SIG-M5 treated with dmso at 0.1 percent for 504 hours (cell line): ENCODE results near the gene SMIM9.

Source experiments
- DNase-seq: peaks from one replicate; lab custom pipeline; 2025; ENCODE audit not compliant: unreplicated experiment; lab: John Stamatoyannopoulos, UW

The SMIM9 gene

DNA sequence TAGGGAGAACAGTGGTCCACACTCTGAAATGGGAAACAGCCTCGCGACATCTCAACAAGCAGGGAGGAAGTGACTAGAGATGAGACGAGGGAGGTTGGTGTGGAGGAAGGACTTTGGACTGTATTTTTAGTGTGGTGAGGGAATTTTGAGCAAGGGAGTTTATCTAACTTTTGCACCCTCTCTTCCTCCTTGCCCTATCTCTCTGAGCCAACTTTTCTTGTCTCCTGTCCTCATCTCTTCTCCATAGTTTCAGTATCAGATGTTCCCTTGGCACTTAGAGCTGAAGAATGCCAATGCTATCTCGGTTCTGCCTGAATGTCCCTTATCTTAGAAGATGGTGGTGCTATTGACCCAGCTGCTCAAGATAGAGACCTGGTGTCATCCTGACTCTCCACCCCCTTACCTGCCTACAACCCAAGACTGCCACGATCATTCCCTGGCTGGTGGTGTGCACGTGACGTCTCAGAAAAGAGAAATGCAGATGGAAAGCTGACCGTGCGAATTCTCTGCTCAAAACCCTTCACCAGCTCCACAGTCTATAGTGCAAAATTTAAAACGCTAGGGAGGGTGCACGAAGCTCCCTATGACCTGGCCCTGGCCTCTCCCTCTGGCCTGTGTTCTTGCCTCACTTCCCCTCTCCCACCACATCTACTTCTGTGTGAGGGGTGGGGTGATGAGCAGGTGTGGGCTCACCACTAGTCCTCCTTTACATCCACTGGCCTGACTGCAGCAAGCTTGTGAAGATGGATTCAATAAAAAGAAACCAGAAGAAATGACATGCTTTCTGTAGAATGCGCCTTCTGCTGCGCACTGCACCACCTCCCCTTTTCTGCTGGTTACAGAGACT is 50.1 kb downstream of the SMIM9 start:
- no peak for DNase-seq

DNA sequence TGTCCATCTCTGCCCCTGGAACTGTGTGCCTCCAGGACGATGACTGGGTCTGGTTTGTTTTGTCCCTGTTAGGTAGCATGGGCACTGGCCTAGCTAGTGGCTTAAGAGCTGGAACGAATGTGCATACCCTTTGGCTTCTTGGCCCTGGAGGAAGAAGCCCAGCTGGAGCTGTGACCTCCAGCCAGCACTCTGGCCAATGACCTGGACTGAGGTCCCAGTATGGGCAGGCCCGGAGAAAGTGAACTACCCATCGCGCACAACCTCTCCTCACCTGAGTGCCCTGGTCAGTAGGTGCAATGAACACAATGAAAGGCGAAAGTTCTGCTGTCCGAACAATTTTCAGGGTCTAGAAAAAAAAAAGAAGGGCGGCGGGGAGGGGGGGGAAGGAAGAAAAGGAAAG is 53.5 kb downstream of the SMIM9 start:
- DNase-seq = no peak

DNA sequence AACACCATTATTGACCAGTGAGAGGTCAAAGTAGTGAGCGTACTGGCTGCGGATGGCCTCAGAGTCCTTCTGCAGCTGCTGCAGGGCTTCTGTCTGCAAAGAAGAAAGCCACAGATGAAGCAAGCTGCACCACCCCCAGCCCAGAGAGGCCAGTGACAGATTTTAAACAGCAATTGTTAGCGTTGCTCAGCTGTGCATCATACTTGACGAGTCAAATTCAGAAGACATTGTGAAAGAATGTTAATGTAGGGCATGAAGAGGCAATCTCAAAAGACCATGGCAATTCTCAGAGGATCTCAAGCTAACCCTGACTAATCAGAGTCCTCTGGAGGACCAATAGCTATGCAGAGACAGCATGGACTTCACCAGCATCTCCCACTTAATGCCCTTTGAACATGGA is 55.2 kb downstream of the SMIM9 start:
- no peak for DNase-seq

DNA sequence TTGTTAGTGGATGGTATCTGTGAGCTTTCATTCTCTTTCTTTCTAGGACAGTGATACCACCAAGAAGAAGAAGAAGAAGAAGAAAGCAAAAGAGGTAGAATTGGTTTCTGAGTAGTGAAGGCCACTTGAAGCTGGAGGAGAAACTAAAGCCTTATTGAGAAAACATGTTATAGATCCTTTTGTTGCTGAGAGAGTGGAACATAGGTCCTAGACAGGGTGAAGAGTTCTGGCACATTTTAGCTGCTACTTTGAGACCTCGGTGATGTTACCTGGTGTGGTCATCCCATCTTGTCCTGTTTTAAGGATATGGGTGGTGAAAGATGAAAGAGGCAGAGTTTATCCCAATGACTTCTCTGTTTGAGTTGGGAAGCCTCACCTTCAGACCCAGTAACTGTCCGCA is 57.7 kb downstream of the SMIM9 start:
- no peak for DNase-seq

DNA sequence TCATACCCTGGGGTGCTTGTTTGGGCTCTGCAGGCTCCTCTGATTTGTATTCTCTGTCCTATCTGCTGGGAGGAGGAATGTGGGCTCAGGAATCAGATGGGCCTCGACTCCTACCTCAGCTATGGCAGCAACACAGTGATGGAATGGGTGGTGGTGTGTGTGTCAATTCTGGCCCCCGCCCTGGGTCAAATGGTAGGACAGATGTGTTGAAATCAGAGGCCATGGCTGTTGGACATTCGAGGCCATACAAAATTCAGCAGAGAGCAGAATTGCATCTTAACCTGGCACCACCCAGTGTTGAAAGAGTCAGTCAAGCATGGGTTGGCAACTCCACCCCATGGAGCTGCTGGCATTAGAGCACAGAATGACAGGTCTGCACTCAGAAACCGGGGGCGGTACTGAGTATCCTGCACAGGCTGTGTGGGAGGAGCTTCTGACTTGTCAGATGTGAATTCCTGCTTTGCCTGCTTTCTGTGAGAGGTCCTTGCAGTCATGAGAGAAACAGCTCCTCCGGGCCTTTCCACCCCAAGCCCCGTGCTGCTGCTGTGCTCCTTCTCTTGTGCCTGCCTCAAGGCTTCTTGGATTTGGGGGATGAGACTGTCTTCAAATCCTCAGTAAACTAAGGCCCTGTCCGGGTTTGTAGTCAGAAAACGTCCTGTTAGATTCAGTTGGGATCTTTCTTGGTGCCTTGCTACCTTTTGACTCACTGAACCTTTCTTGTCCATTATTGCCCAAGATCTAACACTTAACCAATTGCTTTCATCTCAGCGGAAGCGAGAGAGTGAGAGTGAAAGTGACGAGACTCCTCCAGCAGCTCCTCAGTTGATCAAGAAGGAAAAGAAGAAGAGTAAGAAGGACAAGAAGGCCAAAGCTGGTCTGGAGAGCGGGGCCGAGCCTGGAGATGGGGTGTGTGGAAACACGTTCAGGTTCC is 58.8 kb downstream of the SMIM9 start:
- DNase-seq = peak; percentile 14

DNA sequence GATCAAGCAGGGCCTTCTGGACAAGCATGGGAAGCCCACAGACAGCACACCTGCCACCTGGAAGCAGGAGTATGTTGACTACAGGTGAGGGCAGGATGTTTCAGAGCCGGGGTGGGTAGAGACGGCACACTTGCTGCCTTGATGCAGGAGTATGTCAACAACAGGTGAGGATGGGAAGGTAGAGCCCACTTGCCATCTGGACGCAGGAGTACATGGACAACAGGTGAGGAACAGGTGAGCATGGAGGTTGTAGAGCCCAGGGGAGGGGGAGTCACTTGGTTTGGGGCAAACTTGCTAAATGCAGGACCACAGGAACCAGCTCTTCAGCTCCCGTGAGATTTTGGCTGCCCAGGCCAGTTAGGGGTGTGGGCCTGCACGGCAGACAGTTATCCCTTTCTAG is 59.8 kb downstream of the SMIM9 start:
- no peak for DNase-seq
